HG03159 (cell line): Measurements from ENCODE around the gene ATF7.
"Not testable (repeated sequence)": the region's sequence is repeated elsewhere in the genome, so short reads cannot be mapped to it uniquely, and the experiment has no call there.

Experiments used
- ATAC-seq: cut with Tn5 transposase; IDR thresholded peaks from one replicate; pipeline ENCODE4 v1.9.1; 2021; ENCODE audit warnings: mild to moderate bottlenecking, moderate library complexity; ENCODE audit not compliant: unreplicated experiment

The ATF7 gene

GRCh38 chr12:53485955-53486735 is 140.0 kb downstream of the ATF7 start:
- ATAC-seq: no peak

- ATAC-seq: no peak
Observed at GRCh38 chr12:53484686-53485575, 141.3 kb downstream of the ATF7 start.

DNA sequence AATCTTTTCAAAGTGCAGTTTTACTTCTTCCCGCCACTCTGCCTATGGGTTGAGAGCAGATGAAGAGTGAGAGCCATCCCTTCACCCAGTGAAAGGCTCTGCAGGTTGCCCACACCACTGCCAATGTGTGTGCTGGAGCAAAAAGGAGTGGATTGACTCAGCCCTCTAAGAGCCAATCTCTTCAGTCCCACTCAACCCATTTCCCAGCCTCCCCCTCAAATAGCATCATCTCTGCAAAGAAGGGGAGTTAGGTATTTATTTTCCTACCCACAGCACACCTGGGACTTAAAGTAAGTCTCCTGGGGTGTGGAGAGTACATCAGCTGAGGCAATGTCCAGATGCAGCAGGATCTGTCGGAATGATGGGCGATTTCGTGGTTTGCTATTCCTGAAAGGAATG is 142.2 kb downstream of the ATF7 start:
- ATAC-seq: no peak

- ATAC-seq: no peak
Observed at GRCh38 chr12:53483225-53483978, 142.8 kb downstream of the ATF7 start.

- no peak for ATAC-seq
Observed at GRCh38 chr12:53482626-53483168, 143.5 kb downstream of the ATF7 start.

- ATAC-seq: no peak
Observed at GRCh38 chr12:53481939-53482586, 144.1 kb downstream of the ATF7 start.

DNA sequence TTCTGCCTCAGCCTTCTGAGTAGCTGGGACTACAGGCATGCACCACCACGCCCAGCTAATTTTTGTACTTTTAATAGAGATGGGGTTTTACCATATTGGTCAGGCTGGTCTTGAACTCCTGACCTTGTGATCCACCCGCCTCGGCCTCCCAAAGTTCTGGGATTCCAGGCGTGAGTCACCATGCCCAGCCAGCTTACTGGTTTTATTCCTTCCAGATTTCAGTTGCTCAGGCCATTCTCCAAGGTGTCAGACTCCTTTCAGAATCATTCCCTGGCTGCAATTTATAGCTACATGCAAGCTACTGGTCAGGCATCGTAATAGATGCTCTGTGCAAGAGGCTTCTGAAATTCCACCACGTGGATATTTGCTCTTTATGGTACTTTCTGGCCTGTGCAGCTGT is 144.7 kb downstream of the ATF7 start:
- not testable (repeated sequence) for ATAC-seq

- no peak for ATAC-seq
Observed at GRCh38 chr12:53480491-53481442, 145.4 kb downstream of the ATF7 start.

DNA sequence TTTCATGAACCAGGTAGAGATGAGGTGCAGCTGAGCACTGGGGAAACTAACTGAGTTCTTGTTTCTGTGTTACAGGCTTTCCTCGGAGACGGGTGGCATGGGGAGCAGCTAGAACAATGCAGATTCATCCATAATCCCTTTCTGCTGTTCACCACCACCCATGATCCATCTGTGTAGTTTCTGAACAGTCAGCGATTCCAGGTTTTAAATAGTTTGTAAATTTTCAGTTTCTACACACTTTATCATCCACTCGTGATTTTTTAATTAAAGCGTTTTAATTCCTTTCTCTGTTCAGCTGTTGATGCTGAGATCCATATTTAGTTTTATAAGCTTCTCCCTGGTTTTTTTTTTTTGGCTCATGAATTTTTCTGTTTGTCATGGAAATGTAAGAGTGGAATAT is 146.9 kb downstream of the ATF7 start:
- ATAC-seq: no peak

DNA sequence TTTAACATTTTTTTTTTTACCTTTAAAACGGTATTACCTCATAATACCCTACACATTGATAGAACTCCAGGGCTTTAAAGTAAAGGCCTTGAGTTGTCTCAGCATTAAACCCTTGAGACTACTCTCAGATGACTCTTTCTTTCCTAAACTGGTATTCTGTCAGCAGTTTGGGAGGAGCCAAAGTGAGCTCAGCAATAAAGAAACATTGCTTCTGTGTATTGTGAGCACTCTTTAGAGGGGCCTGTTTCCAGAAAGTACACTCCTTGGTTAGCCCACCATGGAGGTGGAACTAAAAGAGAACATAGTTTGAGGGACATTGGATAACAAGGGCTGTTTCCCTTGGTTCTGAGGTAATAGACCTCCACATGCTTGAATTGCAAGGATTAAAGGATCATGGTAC is 147.3 kb downstream of the ATF7 start:
- ATAC-seq: no peak

DNA sequence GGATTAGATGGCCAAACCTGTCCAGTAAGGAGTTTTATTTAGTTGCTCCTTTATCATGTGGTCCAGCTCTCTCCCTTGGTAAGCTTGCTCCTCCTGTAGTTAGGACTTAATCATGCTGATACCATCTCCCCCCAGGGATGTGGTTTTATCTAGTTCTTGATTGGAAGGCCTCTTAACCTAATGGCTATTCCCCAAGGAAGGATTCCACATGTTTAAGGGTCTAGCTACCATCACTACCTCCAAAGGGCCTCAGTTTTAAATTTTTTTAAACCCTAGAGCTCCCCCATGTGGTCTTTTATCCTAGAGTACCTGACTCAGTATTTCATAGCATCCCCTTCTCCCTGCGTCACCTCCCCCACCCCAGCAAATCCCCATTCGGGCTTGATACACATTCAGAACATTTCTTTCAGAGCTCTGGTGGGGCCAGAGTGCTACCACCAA is 149.4 kb downstream of the ATF7 start:
- no peak for ATAC-seq

GRCh38 chr12:53474819-53475218 is 151.4 kb downstream of the ATF7 start:
- ATAC-seq: no peak

- no peak for ATAC-seq
Observed at GRCh38 chr12:53474077-53474476, 152.1 kb downstream of the ATF7 start.

DNA sequence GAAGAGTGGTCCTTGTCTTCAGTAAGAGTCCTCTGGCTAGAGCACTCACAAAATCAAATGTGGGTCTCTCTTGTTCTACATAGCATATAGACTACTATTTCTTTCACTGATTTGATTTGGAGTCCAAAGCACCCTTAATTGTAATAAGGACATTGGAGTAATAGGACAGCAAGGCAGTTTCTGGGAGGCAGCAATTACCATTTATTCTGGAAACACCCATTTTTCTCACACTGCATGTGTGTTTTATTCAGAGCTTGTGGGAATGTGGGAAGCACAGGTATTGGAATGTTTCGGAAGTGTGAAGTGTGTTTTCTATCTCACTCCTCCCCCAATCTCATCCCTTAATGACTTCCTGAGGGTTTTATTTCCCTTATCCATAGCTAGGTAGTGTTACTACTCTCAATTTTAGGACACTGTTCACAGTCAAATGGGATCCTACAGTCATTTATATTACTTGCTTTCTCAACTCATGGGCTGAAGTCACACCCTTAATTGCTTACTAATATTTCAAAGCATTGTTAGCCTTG is 154.1 kb downstream of the ATF7 start:
- ATAC-seq: no peak

GRCh38 chr12:53468282-53468681 is 157.9 kb downstream of the ATF7 start:
- ATAC-seq: no peak

- no peak for ATAC-seq
Observed at GRCh38 chr12:53467880-53468279, 158.3 kb downstream of the ATF7 start.

DNA sequence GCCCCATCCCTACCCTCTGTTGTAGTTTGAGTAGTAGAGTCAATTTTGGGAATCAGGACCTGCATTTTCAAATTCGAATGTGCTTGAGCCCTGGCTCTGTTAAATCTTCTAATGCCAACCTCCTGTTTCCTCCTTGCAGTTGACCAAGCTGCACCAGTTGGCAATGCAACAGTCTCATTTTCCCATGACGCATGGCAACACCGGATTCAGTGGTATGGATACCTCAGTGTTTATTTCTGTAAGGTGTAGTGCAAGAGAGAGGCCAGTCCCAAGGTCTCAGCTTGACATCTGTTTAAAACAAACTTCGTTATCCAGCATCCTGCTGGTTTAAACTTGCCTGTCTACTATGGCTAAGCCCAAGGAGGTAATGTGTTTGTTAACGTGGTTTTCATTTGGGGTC is 159.1 kb downstream of the ATF7 start:
- ATAC-seq: no peak

- ATAC-seq: no peak
Observed at GRCh38 chr12:53466640-53467039, 159.5 kb downstream of the ATF7 start.

DNA sequence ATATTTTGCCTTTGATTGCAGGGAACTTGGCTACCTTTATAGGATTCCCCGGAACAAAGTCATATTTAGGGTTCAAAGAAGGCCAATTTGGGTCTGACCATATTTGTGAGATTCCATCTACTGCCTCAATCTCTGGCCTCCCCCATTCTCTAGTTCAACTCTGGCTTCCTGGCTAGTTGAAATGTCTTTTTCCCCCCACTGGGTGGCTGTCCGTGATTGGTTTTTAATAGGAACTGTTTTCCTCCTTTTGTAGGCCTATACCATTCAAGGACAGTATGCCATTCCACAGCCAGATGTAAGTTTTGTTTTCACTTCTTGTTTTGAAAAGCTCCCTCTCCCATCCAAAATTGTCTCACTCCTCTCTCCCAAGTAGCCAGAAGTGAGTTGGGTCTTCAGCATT is 160.5 kb downstream of the ATF7 start:
- no peak for ATAC-seq
